Activated CD8-positive, alpha-beta memory T cell treated with anti-CD3 and anti-CD28 coated beads for 4 hours (primary cell): ENCODE data around the gene RGMA.
"Not testable (repeated sequence)": the region's sequence is repeated elsewhere in the genome, so short reads cannot be mapped to it uniquely, and the experiment has no call there.

Source experiments
- DNase-seq, 2 donors: peaks; one replicate each; pipeline ENCODE4 v3.0.0-alpha.2; 2020; ENCODE audit warnings: low read depth in 2 of 2

Gene RGMA

GRCh38 chr15:93034512-93034911, 54.5 kb downstream of the RGMA start:
- DNase-seq, result no peak

DNA sequence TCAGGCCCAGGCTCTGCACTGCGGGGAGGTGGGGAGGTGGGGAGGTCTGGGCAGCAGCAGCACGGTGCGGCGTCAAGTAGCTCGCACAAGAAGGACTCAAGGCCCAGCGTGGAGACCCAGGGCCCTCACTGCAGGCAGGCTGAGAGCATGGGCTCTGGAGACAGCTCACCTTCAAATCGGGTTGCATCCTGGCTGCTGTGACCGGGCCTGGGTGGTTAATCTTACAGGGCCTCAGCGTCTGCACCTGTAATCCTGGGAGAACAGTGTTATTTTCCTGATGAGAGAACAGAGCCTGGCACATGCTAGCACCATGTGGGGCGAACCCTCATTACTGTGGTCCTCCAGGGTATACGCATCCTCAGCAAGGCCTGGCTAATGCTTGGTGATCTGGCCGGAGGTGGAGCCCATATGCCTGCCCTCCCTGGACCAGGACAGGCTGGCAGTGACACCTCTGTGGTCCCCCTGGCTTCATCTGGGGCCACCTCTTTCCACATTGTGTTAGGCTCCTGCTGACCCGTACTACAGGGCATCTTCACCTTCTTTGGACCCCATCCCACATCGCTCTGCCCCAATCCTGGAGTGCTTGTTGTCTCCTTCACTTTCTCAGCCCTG, 55.5 kb downstream of the RGMA start:
- DNase-seq, result no peak

GRCh38 chr15:93032515-93033206, 56.4 kb downstream of the RGMA start:
- DNase-seq, result not testable (repeated sequence)

DNA sequence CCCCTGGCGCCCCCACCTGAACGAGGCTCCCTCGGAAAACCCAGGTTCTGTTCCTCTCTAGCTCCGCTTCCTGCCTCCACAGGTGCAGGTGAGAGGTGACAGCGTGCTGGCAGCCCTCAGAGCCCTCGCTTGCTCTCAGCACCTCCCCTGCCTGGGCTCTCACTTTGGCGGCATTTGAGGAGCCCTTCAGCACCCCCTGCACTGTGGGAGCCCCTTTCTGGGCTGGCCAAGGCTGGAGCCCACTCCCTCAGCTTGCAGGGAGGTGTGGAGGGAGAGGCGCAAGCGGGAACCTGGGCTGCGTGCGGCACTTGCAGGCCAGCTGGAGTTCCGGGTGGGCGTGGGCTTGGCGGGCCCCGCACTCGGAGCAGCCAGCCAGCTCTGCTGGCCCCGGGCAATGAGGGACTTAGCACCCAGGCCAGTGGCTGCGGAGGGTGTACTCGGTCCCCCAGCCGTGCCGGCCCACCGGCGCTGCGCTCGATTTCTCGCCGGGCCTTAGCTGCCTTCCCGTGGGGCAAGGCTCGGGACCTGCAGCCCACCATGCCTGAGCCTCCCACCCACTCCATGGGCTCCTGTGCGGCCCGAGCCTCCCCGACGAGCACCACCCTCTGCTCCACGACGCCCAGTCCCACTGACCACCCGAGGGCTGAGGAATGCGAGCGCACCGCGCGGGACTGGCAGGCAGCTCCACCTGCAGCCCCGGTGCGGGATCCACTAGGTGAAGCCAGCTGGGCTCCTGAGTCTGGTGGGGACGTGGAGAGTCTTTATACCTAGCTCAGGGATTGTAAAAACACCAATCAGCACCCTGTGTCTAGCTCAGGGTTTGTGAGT, 57.2 kb downstream of the RGMA start:
- not testable (repeated sequence) for DNase-seq

DNA sequence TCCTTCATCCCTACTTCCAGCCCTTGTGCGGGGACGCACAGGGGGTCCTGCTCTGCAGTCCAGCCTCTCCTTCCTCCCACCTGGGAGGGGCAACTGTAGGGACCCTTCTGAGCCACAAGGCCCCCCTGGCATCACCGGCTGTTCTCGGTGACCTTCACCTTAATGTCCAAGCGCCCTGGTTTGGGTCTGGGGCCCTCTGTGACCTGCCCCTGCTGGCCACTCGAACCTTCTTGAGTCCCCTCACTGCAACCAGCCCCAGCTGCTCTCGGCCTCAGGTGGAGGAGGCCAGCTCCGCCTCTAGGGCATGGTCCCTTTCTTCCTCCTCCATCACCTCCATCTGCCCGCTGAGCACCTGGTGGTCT, 57.9 kb downstream of the RGMA start:
- no peak for DNase-seq

- peak in 1 of 2 donors; percentile 35 for DNase-seq
These were observed 58.4 kb downstream of the RGMA start for GRCh38 chr15:93030430-93031102.

DNA sequence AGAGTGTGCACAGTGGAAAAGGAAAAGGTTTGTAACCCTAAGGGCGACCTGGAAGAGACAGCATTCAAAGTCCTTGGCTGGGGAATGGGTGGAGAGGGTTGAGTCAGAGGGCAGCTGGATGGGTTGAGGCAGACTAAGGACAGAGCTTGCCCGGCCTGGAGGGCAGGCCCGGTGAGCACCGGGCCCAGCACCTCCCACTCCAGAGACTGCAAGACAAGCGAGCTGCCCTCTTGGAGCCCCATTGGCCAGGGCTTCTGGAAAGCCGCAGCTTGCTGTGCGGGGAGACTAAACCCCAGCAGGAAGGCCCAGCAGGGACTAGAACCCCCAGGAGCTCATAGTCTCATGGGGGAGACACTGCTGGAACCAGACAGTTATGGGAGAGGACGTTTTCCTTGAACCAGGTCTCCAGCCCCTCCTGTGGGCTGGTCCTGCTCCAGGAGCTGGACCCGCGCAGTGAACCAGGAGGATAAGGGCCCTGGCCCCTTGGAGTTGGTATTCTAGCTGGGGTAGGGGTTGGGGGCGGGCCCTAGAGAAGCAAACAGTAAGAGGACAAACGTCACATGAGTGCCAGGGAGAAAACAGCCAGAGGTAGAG, 59.1 kb downstream of the RGMA start:
- DNase-seq, result no peak

- DNase-seq, result no peak
These were observed 59.7 kb downstream of the RGMA start for GRCh38 chr15:93029214-93029835.

- DNase-seq, result no peak
These were observed 60.3 kb downstream of the RGMA start for GRCh38 chr15:93028632-93029213.

DNA sequence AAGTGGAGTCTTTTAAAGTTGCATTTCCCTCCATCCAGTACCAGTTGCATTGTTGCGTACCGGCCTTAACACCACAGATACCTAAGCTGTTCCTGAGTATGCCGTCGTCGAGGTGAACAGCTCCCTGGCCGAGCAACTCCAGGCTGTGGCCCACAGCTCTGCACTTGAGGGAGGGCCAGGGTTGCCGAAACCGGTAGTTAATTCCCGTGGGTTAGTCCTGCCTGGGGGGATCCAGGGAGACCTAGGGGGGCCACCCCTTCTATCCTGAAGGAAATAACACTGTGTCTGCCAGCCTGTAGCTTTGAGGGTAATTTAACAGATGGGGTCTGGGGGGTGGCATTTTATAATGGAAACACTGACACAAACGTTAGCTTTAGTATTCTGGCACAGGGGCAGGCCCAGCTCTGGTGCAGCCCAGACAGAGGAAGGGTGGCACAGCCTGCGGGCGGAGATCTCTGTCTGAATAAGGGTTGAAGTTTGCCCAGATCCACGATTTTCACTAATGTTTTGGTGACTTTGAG, 60.8 kb downstream of the RGMA start:
- no peak for DNase-seq

- no peak for DNase-seq
These were observed 61.6 kb downstream of the RGMA start for GRCh38 chr15:93027413-93027812.

DNA sequence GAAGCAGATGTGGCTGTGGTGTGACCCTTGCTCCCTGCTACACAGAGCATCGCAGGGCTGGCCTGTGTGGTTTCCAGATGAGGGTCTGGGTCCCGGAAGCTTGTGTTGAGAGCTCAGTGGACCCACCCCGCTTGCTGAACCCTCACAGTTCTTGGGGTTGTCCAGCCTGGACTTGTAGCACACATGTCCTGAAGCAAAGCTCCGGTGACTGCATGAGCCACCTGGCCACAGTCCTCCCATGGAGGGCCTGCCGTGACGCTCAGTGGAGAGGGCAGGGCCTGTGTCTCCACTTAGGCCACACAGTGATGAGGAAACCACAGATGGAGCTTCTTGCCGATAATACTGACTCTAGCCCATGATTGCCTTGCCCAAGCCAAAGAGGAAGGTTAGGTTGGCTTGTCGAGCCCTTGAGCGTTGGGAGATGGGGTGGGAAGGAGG, 62.6 kb downstream of the RGMA start:
- no peak for DNase-seq

GRCh38 chr15:93025625-93025982, 63.4 kb downstream of the RGMA start:
- no peak for DNase-seq

DNA sequence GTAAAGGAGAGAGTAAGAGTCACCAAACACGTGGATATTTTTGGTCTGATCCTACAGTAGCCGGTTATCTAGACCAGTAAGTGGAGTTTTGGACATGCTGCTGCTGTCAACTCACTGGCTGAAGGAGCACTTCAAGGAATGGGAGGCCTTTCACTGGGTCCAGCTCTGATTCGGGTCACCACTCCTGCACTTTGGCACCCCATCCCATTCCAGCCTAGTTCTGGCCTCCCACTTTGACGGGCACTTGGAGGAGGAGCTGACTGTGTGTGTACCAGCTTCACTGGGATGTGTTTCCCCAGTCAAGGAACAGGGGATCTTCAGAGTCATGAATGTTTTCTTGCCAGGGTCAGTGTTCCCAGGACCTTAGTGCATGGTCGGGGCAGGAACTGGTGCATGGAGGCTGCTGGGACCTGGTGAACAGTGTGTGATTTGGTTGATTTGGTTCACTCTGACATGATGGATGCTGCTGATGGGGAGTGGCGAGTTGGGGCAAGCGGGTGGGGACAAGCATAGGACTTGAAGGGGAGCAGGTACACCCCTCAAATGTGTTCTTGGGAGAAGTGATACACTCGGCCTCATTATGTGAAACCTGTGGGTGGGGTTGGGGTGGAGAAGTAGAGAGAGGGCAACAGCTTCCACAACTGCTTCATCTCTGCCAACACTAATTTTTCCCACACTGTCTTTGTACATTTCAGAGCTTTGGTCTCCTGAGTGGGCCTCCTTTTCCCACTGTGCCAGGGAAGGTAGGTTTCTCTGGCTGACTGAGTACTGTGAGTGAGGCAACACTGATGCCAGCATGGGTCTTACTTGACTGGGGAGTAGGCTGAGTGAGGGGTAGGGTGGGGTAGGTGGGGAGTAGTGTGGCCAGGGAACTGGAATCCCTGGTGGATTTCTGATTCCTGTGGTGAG, 64.0 kb downstream of the RGMA start:
- DNase-seq, result no peak

- DNase-seq, result no peak
These were observed 64.7 kb downstream of the RGMA start for GRCh38 chr15:93024293-93024692.

DNA sequence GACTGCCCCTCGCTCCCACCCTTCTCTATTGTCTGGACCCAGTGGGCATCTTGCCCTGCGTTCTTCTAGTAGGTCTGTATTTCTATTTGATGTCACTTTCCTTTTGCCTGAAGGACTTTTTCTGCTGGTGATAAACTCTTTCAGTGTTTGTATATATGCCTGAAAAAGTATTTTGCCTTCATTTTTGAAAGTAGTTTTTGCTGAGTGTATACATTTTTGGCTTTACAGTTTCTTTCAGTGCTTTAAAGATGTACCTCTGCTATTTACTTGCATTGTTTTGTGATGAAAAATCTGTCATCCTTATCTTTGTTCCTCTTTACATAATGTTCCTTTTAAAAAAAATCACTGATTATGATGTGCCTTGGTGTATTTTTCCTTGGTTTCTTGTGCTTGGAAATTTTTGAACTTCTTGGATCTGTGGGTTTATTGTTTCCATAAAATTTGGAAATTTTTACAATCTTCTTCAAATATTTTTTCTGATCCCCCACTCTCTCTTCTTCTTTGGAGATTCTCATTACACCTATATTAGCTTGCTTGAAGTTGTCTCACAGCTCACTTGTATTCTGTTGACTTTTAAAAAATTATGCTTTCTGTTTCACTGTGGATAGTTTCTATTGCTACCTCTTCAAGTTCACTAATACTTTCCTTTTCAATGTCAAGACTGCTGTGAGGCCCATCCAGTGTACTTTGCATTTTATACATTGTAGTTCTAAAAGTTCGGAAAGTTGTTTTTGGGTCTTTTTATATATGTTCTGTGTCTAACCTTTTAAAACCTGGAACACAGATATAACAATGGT, 67.8 kb downstream of the RGMA start:
- DNase-seq, result no peak

DNA sequence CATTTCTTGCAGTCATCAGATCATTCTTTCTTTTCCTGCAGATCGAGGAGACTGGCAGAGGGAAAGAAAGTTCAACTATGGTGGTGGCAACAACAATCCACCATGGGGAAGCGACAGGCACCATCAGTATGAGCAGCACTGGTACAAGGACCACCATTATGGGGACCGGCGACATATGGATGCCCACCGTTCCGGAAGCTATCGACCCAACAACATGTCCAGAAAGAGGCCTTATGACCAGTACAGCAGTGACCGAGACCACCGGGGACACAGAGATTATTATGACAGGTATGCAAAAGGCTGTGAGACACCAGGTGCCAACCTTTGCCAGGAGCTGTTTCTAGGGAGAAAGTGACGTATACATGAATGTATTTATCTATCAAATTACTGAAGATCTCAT, 69.0 kb downstream of the RGMA start:
- no peak for DNase-seq

- no peak for DNase-seq
These were observed 69.9 kb downstream of the RGMA start for GRCh38 chr15:93019090-93019489.

GRCh38 chr15:93018574-93018973, 70.4 kb downstream of the RGMA start:
- no peak for DNase-seq
